Chondrocyte (in vitro differentiated cells): Measurements from ENCODE around the gene RANGAP1. TPM values are rescaled to one million over a fixed set of nuclear protein-coding genes. Genes with fewer than 3 reads are reported as not detected.

ENCODE experiments used
- DNase-seq: peaks from one replicate; pipeline ENCODE4 v3.0.0; 2021; ENCODE audit warnings: mixed read lengths, low spot score
- H3K27ac Mint-ChIP-seq: one replicate; pipeline ENCODE4 v1.8.0; 2021; ENCODE audit warnings: mild to moderate bottlenecking, moderate library complexity, mixed read lengths; ENCODE audit not compliant: unreplicated experiment
- H3K27me3 Mint-ChIP-seq: 2 replicates; pipeline ENCODE4 v1.8.0; 2021; ENCODE audit warnings: low read depth, mixed read lengths
- H3K36me3 Mint-ChIP-seq: 2 replicates; pipeline ENCODE4 v1.8.0; 2021; ENCODE audit warnings: low read depth, mixed read lengths
- H3K4me1 Mint-ChIP-seq: 2 replicates; pipeline ENCODE4 v1.8.0; 2021; ENCODE audit warnings: low read depth, mild to moderate bottlenecking, mixed read lengths
- H3K4me3 Mint-ChIP-seq: one replicate; pipeline ENCODE4 v1.8.0; 2021; ENCODE audit warnings: mild to moderate bottlenecking, moderate library complexity, mixed read lengths; ENCODE audit not compliant: unreplicated experiment
- H3K9me3 Mint-ChIP-seq: 2 replicates; pipeline ENCODE4 v1.8.0; 2021; ENCODE audit warnings: low read depth, mixed read lengths
- CTCF ChIP-seq: fragments of 200-600 bp; sonication (generic); IDR thresholded peaks from 2 replicates; pipeline ENCODE4 v1.5.0; 2021; ENCODE audit warnings: antibody characterized with exemption, mild to moderate bottlenecking, moderate library complexity
- total RNA-seq: library from RNA; stranded (reverse); gene quantifications from 3 replicates; pipeline ENCODE4 v1.2.1, GENCODE V29; 2021

RANGAP1 gene
- total RNA-seq, 1 donor from 2014 or later: 35.4 TPM

- no peak for DNase-seq
- Mint-ChIP-seq H3K36me3 (peaks cover 13% of the 10 kb centered on the region), H3K27ac (no peak overlapping the region), H3K4me1 (peaks cover 8% of the 10 kb centered on the region), H3K27me3 (no peaks in the 10 kb centered on the region), H3K4me3 (no peak overlapping the region), H3K9me3 (no peaks in the 10 kb centered on the region)
- TF ChIP-seq CTCF: no peak
These were observed 5.9 kb downstream of the RANGAP1 start for GRCh38 chr22:41280065-41280464.

GRCh38 chr22:41274856-41275255 lies 11.1 kb downstream of the RANGAP1 start:
- no peaks in the 10 kb centered on the region for H3K9me3 Mint-ChIP-seq
- TF ChIP-seq CTCF: no peak
- peaks cover 26% of the 10 kb centered on the region for H3K36me3 Mint-ChIP-seq
- no peak for DNase-seq
- H3K27me3 Mint-ChIP-seq: no peaks in the 10 kb centered on the region
- no peak overlapping the region for H3K4me3 Mint-ChIP-seq
- no peak overlapping the region for H3K27ac Mint-ChIP-seq
- no peaks in the 10 kb centered on the region for H3K4me1 Mint-ChIP-seq

- no peak overlapping the region for H3K4me3 Mint-ChIP-seq
- H3K9me3 Mint-ChIP-seq: no peaks in the 10 kb centered on the region
- TF ChIP-seq CTCF: no peak
- H3K27me3 Mint-ChIP-seq: no peaks in the 10 kb centered on the region
- no peak for DNase-seq
- no peak overlapping the region for H3K27ac Mint-ChIP-seq
- peaks cover 25% of the 10 kb centered on the region for H3K36me3 Mint-ChIP-seq
- no peaks in the 10 kb centered on the region for H3K4me1 Mint-ChIP-seq
These were observed 12.9 kb downstream of the RANGAP1 start for GRCh38 chr22:41273128-41273527.

GRCh38 chr22:41271787-41272186 lies 14.2 kb downstream of the RANGAP1 start:
- DNase-seq: no peak
- H3K4me3 Mint-ChIP-seq: no peak overlapping the region
- no peak overlapping the region for H3K27ac Mint-ChIP-seq
- H3K4me1 Mint-ChIP-seq: no peaks in the 10 kb centered on the region
- no peaks in the 10 kb centered on the region for H3K9me3 Mint-ChIP-seq
- peaks cover 23% of the 10 kb centered on the region for H3K36me3 Mint-ChIP-seq
- H3K27me3 Mint-ChIP-seq: no peaks in the 10 kb centered on the region
- no peak for TF ChIP-seq CTCF

GRCh38 chr22:41267958-41268357 lies 18.0 kb downstream of the RANGAP1 start:
- Mint-ChIP-seq H3K4me1 (no peaks in the 10 kb centered on the region), H3K27me3 (no peaks in the 10 kb centered on the region), H3K27ac (no peak overlapping the region), H3K9me3 (no peaks in the 10 kb centered on the region), H3K36me3 (peaks cover 31% of the 10 kb centered on the region), H3K4me3 (no peak overlapping the region)
- no peak for DNase-seq
- TF ChIP-seq CTCF: no peak
